NT2/D1 (cell line): ENCODE data around the gene BAD.
A peak's percentile ranks its signal among the peaks of the same experiment; 100 is the strongest.

ENCODE experiments used
- DNase-seq: peaks from one replicate; pipeline ENCODE4 v3.0.0-alpha.2; 2011; ENCODE audit warnings: low read depth, low spot score
- H3K27me3 ChIP-seq: 2 replicates; pipeline ENCODE4 v1.6.0; 2011; ENCODE audit warnings: mild to moderate bottlenecking; ENCODE audit not compliant: insufficient read length, insufficient read depth
- H3K36me3 ChIP-seq: 2 replicates; pipeline ENCODE4 v1.6.1; 2011; ENCODE audit warnings: mild to moderate bottlenecking, low read length, mixed read lengths; ENCODE audit not compliant: insufficient read depth, insufficient read length
- H3K4me1 ChIP-seq: 2 replicates; pipeline ENCODE4 v1.5.1; 2011; ENCODE audit not compliant: insufficient read depth, insufficient read length
- H3K4me3 ChIP-seq: 2 replicates; pipeline ENCODE4 v1.5.1; 2011; ENCODE audit warnings: low read depth; ENCODE audit not compliant: insufficient read length
- H3K9ac ChIP-seq: 2 replicates; pipeline ENCODE4 v1.6.0; 2011; ENCODE audit warnings: low read depth; ENCODE audit not compliant: insufficient read length
- H3K9me3 ChIP-seq: 2 replicates; pipeline ENCODE4 v1.5.1; 2011; ENCODE audit warnings: mild to moderate bottlenecking, low read length; ENCODE audit not compliant: insufficient read depth
- SUZ12 ChIP-seq: IDR thresholded peaks from 2 replicates; pipeline ENCODE4 v1.6.1; 2011; ENCODE audit not compliant: insufficient read length, insufficient read depth; ENCODE audit errors: extremely low read depth
- YY1 ChIP-seq: IDR thresholded peaks from 2 replicates; pipeline ENCODE4 v1.6.1; 2011; ENCODE audit not compliant: insufficient read length, insufficient read depth
- ZNF274 ChIP-seq: IDR thresholded peaks from 2 replicates; pipeline ENCODE4 v1.6.1; 2011; ENCODE audit warnings: mild to moderate bottlenecking, low read depth, low read length

The BAD gene

GRCh38 chr11:64275031-64275800 is 9.2 kb downstream of the BAD start:
- peaks cover 44% of the 10 kb centered on the region for H3K36me3 ChIP-seq
- H3K9me3 ChIP-seq, result no peaks in the 10 kb centered on the region
- peak overlapping the region; percentile 23 for H3K9ac ChIP-seq
- H3K4me3 ChIP-seq, result no peak overlapping the region
- peaks cover 27% of the 10 kb centered on the region for H3K4me1 ChIP-seq
- H3K27me3 ChIP-seq, result no peaks in the 10 kb centered on the region
- no peak for DNase-seq
- no peak for TF ChIP-seq YY1
- TF ChIP-seq SUZ12, result no peak
- no peak for TF ChIP-seq ZNF274

GRCh38 chr11:64269540-64270220 is 14.8 kb downstream of the BAD start:
- TF ChIP-seq ZNF274, result no peak
- TF ChIP-seq YY1, result peak; percentile 99
- TF ChIP-seq SUZ12, result no peak
- no peaks in the 10 kb centered on the region for H3K27me3 ChIP-seq
- H3K9ac ChIP-seq, result peak overlapping the region; percentile 90
- peak overlapping the region; percentile 95 for H3K4me3 ChIP-seq
- DNase-seq, result peak; percentile 99
- H3K4me1 ChIP-seq, result peaks cover 14% of the 10 kb centered on the region
- no peaks in the 10 kb centered on the region for H3K9me3 ChIP-seq
- H3K36me3 ChIP-seq, result peaks cover 43% of the 10 kb centered on the region

- Histone ChIP-seq H3K9ac (peak overlapping the region; percentile 90), H3K9me3 (no peaks in the 10 kb centered on the region), H3K36me3 (peaks cover 50% of the 10 kb centered on the region), H3K4me1 (peaks cover 17% of the 10 kb centered on the region), H3K4me3 (peak overlapping the region; percentile 95), H3K27me3 (no peaks in the 10 kb centered on the region)
- TF ChIP-seq ZNF274, result no peak
- TF ChIP-seq SUZ12, result no peak
- TF ChIP-seq YY1, result no peak
- DNase-seq, result no peak
Measured at GRCh38 chr11:64268893-64269539, 15.4 kb downstream of the BAD start.

GRCh38 chr11:64268025-64268892 is 16.2 kb downstream of the BAD start:
- Histone ChIP-seq H3K9ac (peak overlapping the region; percentile 90), H3K4me1 (peaks cover 23% of the 10 kb centered on the region), H3K4me3 (peak overlapping the region; percentile 95), H3K27me3 (no peaks in the 10 kb centered on the region), H3K36me3 (peaks cover 55% of the 10 kb centered on the region), H3K9me3 (no peaks in the 10 kb centered on the region)
- no peak for DNase-seq
- TF ChIP-seq SUZ12 (no peak), ZNF274 (no peak), YY1 (no peak)

GRCh38 chr11:64267207-64267945 is 17.1 kb downstream of the BAD start:
- H3K27me3 ChIP-seq, result no peaks in the 10 kb centered on the region
- H3K9me3 ChIP-seq, result no peaks in the 10 kb centered on the region
- no peak for DNase-seq
- no peak overlapping the region for H3K9ac ChIP-seq
- H3K4me1 ChIP-seq, result peaks cover 27% of the 10 kb centered on the region
- no peak for TF ChIP-seq ZNF274
- no peak for TF ChIP-seq SUZ12
- no peak for TF ChIP-seq YY1
- peaks cover 55% of the 10 kb centered on the region for H3K36me3 ChIP-seq
- no peak overlapping the region for H3K4me3 ChIP-seq

GRCh38 chr11:64266339-64266738 is 18.1 kb downstream of the BAD start:
- H3K4me1 ChIP-seq, result peaks cover 27% of the 10 kb centered on the region
- DNase-seq, result no peak
- H3K27me3 ChIP-seq, result no peaks in the 10 kb centered on the region
- H3K9ac ChIP-seq, result no peak overlapping the region
- no peak for TF ChIP-seq YY1
- TF ChIP-seq SUZ12, result no peak
- TF ChIP-seq ZNF274, result no peak
- no peaks in the 10 kb centered on the region for H3K9me3 ChIP-seq
- no peak overlapping the region for H3K4me3 ChIP-seq
- H3K36me3 ChIP-seq, result peaks cover 64% of the 10 kb centered on the region
